ENCODE results near the gene CATSPERE.

DNA sequence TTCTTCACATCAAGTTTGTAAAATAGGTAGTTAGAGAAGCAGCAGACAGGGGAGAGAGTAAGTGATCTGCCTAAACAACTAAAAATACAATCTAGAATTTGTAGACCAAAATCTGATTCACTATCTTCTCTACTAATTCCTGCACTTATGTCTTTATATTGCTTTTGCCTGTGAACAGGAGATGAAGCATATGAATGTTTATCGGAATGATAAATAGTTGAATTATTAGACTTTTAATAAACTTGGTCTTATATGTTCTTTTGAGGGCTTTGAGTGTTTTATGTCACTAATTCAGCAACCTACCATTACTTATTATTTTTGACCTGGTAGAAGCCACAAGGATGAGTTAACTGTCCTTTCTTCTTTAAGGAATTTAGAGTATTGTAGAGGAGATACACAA lies 194.1 kb downstream of the CATSPERE start:
- TF ChIP-seq, protein P1, sequence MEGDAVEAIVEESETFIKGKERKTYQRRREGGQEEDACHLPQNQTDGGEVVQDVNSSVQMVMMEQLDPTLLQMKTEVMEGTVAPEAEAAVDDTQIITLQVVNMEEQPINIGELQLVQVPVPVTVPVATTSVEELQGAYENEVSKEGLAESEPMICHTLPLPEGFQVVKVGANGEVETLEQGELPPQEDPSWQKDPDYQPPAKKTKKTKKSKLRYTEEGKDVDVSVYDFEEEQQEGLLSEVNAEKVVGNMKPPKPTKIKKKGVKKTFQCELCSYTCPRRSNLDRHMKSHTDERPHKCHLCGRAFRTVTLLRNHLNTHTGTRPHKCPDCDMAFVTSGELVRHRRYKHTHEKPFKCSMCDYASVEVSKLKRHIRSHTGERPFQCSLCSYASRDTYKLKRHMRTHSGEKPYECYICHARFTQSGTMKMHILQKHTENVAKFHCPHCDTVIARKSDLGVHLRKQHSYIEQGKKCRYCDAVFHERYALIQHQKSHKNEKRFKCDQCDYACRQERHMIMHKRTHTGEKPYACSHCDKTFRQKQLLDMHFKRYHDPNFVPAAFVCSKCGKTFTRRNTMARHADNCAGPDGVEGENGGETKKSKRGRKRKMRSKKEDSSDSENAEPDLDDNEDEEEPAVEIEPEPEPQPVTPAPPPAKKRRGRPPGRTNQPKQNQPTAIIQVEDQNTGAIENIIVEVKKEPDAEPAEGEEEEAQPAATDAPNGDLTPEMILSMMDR (IDR thresholded peaks at IDR 0.05), result no peak
- no peak for TF ChIP-seq POLR2A (IDR thresholded peaks at IDR 0.05)

All from prostate gland (tissue), 2 donors.